Endodermal cell (in vitro differentiated cells): ENCODE results near the gene APPBP2. TPM values are rescaled to one million over a fixed set of nuclear protein-coding genes. Genes with fewer than 3 reads are reported as not detected.

Experiments used
- DNase-seq: peaks from one replicate; pipeline ENCODE4 v3.0.0-alpha.2; 2017
- H3K27ac ChIP-seq: 2 replicates; pipeline ENCODE4 v1.5.1; 2013; ENCODE audit warnings: mild to moderate bottlenecking, low read depth, low read length, moderate library complexity
- H3K27me3 ChIP-seq: 2 replicates; pipeline ENCODE4 v1.6.1; 2013; ENCODE audit warnings: mild to moderate bottlenecking, low read length, moderate library complexity; ENCODE audit not compliant: insufficient read depth, control insufficient read depth, poor library complexity, severe bottlenecking
- H3K36me3 ChIP-seq: 2 replicates; pipeline ENCODE4 v1.7.0; 2013; ENCODE audit warnings: mild to moderate bottlenecking, low read length, moderate library complexity; ENCODE audit not compliant: control insufficient read depth, insufficient read depth
- H3K4me1 ChIP-seq: one replicate; pipeline ENCODE4 v1.7.0; 2013; ENCODE audit warnings: low read length; ENCODE audit not compliant: control insufficient read depth, insufficient read depth
- H3K4me3 ChIP-seq: 2 replicates; pipeline ENCODE4 v1.5.1; 2013; ENCODE audit warnings: mild to moderate bottlenecking, low read length, moderate library complexity
- H3K9ac ChIP-seq: 2 replicates; pipeline ENCODE4 v1.6.1; 2013; ENCODE audit warnings: mild to moderate bottlenecking, low read length, moderate library complexity; ENCODE audit not compliant: poor library complexity, severe bottlenecking; ENCODE audit errors: extremely low read depth
- H3K9me3 ChIP-seq: 2 replicates; pipeline ENCODE4 v1.6.1; 2013; ENCODE audit warnings: mild to moderate bottlenecking, low read length, moderate library complexity; ENCODE audit not compliant: control insufficient read depth
- H3K27ac Mint-ChIP-seq: 2 replicates; pipeline ENCODE4 v1.8.0; 2020; ENCODE audit warnings: mixed read lengths
- H3K27me3 Mint-ChIP-seq: 2 replicates; pipeline ENCODE4 v1.8.0; 2021; ENCODE audit warnings: mild to moderate bottlenecking, mixed read lengths; ENCODE audit not compliant: insufficient read depth
- H3K36me3 Mint-ChIP-seq: 2 replicates; pipeline ENCODE4 v1.8.0; 2020; ENCODE audit warnings: low read depth, mixed read lengths
- H3K4me1 Mint-ChIP-seq: 2 replicates; pipeline ENCODE4 v1.8.0; 2020; ENCODE audit warnings: mixed read lengths
- H3K4me3 Mint-ChIP-seq: 2 replicates; pipeline ENCODE4 v1.8.0; 2020; ENCODE audit warnings: mild to moderate bottlenecking, moderate library complexity, mixed read lengths
- H3K9me3 Mint-ChIP-seq: 2 replicates; pipeline ENCODE4 v1.8.0; 2020; ENCODE audit warnings: mild to moderate bottlenecking, mixed read lengths
- CTCF ChIP-seq: fragments of 200-600 bp; sonication (generic); conservative IDR thresholded peaks from 2 replicates; pipeline ENCODE4 v1.5.0; 2021; ENCODE audit warnings: antibody characterized with exemption, mild to moderate bottlenecking
- WGBS, 2 experiments: methylation state at CpG; one replicate each; pipeline versions ENCODE4 v1.1.5 to v1.1.7; 2013; ENCODE audit warnings: missing lambda C conversion rate in 2 of 2, mixed read lengths in 1 of 2; ENCODE audit not compliant: insufficient coverage in 1 of 2, insufficient read length in 1 of 2; 5-methylcytosine and 5-hydroxymethylcytosine counted together
- total RNA-seq, 2 donors: library from RNA; stranded (reverse); fragmentation: NEBNext Ultra II Directional in 1 of 2; extraction: Animal tissue kit (Norgen Biotek cat#: 25700) in 1 of 2; gene quantifications; 2 replicates in 1 of 2; 3 replicates in 1 of 2; pipeline ENCODE4 v1.2.1, GENCODE V29; 2021

Gene APPBP2
- total RNA-seq, 2 donors from 2014 or later, result 25.3 to 28.1 TPM

GRCh38 chr17:60565233-60565632, 39.2 kb upstream of the APPBP2 start:
- Histone ChIP-seq H3K9me3 (no peaks in the 10 kb centered on the region), H3K36me3 (no peaks in the 10 kb centered on the region), H3K27ac (no peak overlapping the region), H3K4me3 (no peak overlapping the region), H3K9ac (no peak overlapping the region), H3K4me1 (no peaks in the 10 kb centered on the region), H3K27me3 (no peaks in the 10 kb centered on the region)
- Mint-ChIP-seq H3K27me3 (peaks cover 2% of the 10 kb centered on the region), H3K9me3 (no peaks in the 10 kb centered on the region), H3K27ac (no peak overlapping the region), H3K36me3 (no peaks in the 10 kb centered on the region), H3K4me1 (no peaks in the 10 kb centered on the region), H3K4me3 (no peak overlapping the region)
- 89 to 98% methylated on average over 4 to 6 of the region's 6 CpGs for WGBS, 2 experiments
- TF ChIP-seq CTCF, result no peak
- no peak for DNase-seq

DNA sequence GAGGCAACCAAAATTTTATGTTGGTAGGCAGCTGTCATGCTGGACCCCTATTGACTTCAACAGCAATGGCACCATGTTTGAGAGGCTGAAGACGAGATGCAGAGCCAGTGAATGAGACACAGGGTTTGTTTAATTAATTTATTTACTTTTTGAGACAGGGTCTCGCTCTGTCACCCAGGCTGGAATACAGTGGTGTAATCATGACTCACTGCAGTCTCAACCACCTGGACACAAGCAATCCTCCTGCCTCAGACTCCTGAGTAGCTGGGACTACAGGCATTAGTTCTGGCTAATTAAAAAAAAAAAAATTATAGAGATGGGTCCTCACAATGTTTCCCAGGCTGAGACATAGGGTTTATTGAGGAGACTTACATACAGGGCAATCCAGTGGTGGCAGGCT, 37.7 kb upstream of the APPBP2 start:
- H3K4me3 ChIP-seq, result no peak overlapping the region
- no peaks in the 10 kb centered on the region for H3K36me3 ChIP-seq
- no peak overlapping the region for H3K27ac Mint-ChIP-seq
- no peak overlapping the region for H3K4me3 Mint-ChIP-seq
- H3K27me3 ChIP-seq, result no peaks in the 10 kb centered on the region
- peaks cover 2% of the 10 kb centered on the region for H3K9me3 Mint-ChIP-seq
- 92% methylated on average over 2 of the region's 2 CpGs; no CpG with 5 or more reads in 1 of the 2 experiments for WGBS, 2 experiments
- TF ChIP-seq CTCF, result no peak
- no peak overlapping the region for H3K27ac ChIP-seq
- no peak for DNase-seq
- no peaks in the 10 kb centered on the region for H3K4me1 ChIP-seq
- H3K27me3 Mint-ChIP-seq, result peaks cover 2% of the 10 kb centered on the region
- no peaks in the 10 kb centered on the region for H3K36me3 Mint-ChIP-seq
- H3K9ac ChIP-seq, result no peak overlapping the region
- H3K9me3 ChIP-seq, result no peaks in the 10 kb centered on the region
- no peaks in the 10 kb centered on the region for H3K4me1 Mint-ChIP-seq

DNA sequence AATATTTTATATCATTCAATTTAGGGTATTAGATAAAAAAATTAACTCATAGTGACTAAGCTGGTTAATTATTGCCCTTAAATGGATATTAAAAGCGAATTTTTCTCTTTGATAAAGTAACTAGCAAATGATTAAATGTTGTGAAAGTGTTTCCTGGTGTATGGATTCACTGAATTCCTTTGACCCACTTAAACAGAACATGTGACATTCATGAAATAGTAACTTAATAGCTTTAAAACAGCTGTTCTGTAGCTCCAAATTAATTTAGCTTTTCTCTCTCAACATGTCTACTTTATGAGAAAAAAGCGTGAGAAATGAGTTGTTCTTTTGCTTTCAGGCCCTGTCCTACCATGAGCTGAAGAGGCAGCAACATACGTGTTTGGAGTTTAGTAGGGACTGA, 36.4 kb upstream of the APPBP2 start:
- H3K27ac ChIP-seq, result no peak overlapping the region
- Mint-ChIP-seq H3K4me3 (no peak overlapping the region), H3K36me3 (no peaks in the 10 kb centered on the region), H3K4me1 (no peaks in the 10 kb centered on the region), H3K27ac (no peak overlapping the region), H3K27me3 (peaks cover 2% of the 10 kb centered on the region), H3K9me3 (peaks cover 15% of the 10 kb centered on the region)
- H3K4me3 ChIP-seq, result no peak overlapping the region
- DNase-seq, result no peak
- H3K9ac ChIP-seq, result no peak overlapping the region
- no peak for TF ChIP-seq CTCF
- no peaks in the 10 kb centered on the region for H3K27me3 ChIP-seq
- 69% methylated on average over 2 to 3 of the region's 3 CpGs for WGBS, 2 experiments
- H3K36me3 ChIP-seq, result no peaks in the 10 kb centered on the region
- H3K4me1 ChIP-seq, result no peaks in the 10 kb centered on the region
- H3K9me3 ChIP-seq, result peaks cover 5% of the 10 kb centered on the region
